OCI-M2 (cell line): ENCODE measurements around the gene NUP85.
A peak's percentile ranks its signal among the peaks of the same experiment; 100 is the strongest.
"Not testable (repeated sequence)": the region's sequence is repeated elsewhere in the genome, so short reads cannot be mapped to it uniquely, and the experiment has no call there.

Source experiments
- DNase-seq: peaks from one replicate; lab custom pipeline; 2025; ENCODE audit not compliant: unreplicated experiment; lab: John Stamatoyannopoulos, UW

NUP85 gene

GRCh38 chr17:75266316-75267152 lies 61.1 kb downstream of the NUP85 start:
- DNase-seq, result no peak

- DNase-seq, result no peak
Observed at GRCh38 chr17:75267153-75267410, 61.6 kb downstream of the NUP85 start.

GRCh38 chr17:75267411-75268232 lies 62.1 kb downstream of the NUP85 start:
- no peak for DNase-seq

- DNase-seq, result no peak
Observed at GRCh38 chr17:75269844-75270217, 64.4 kb downstream of the NUP85 start.

GRCh38 chr17:75270218-75270965 lies 64.9 kb downstream of the NUP85 start:
- DNase-seq, result no peak

- no peak for DNase-seq
Observed at GRCh38 chr17:75270966-75271232, 65.4 kb downstream of the NUP85 start, which contains the start of gene MIF4GD. MIF4GD (minus strand) TSS chr17:75271231; CDS start chr17:75270195, 1,036 bp downstream.

GRCh38 chr17:75271233-75271954 lies 65.9 kb downstream of the NUP85 start:
- DNase-seq, result peak; percentile 16

GRCh38 chr17:75271955-75272847 lies 66.7 kb downstream of the NUP85 start:
- no peak for DNase-seq

GRCh38 chr17:75272848-75273184 lies 67.3 kb downstream of the NUP85 start:
- no peak for DNase-seq

- DNase-seq, result no peak
Observed at GRCh38 chr17:75273977-75274708, 68.7 kb downstream of the NUP85 start.

- DNase-seq, result no peak
Observed at GRCh38 chr17:75277664-75278071, 72.2 kb downstream of the NUP85 start.

GRCh38 chr17:75280189-75280588 lies 74.7 kb downstream of the NUP85 start:
- not testable (repeated sequence) for DNase-seq

GRCh38 chr17:75285123-75285522 lies 79.6 kb downstream of the NUP85 start:
- DNase-seq, result no peak
